HG03175 (cell line): ENCODE results near the gene ZFAND4.
A peak's percentile ranks its signal among the peaks of the same experiment; 100 is the strongest.
"Not testable (repeated sequence)": the region's sequence is repeated elsewhere in the genome, so short reads cannot be mapped to it uniquely, and the experiment has no call there.

Source experiments
- ATAC-seq: cut with Tn5 transposase; IDR thresholded peaks from one replicate; pipeline ENCODE4 v1.9.1; 2021; ENCODE audit warnings: mild to moderate bottlenecking, moderate library complexity; ENCODE audit not compliant: unreplicated experiment

Gene ZFAND4

GRCh38 chr10:45592432-45592831, 80.1 kb downstream of the ZFAND4 start:
- ATAC-seq: no peak

GRCh38 chr10:45591280-45591679, 81.3 kb downstream of the ZFAND4 start:
- no peak for ATAC-seq

DNA sequence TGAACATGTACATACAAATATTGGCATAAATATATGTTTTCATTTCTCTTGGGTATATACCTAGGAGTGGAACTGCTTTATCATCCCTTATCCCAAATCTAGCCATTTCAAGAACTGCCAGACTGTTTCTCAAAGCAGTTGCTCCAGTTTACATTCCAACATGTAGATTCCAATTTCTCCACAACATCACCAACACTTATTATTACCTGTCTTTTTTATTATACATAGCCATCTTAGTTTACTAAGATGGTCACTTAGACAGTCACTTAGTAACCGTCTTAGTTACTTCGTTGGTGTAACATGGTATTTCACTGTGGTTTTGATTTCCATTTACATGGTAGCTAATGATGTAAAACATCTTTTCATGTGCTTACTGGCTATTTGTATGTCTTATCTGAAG, 82.7 kb downstream of the ZFAND4 start:
- no peak for ATAC-seq

DNA sequence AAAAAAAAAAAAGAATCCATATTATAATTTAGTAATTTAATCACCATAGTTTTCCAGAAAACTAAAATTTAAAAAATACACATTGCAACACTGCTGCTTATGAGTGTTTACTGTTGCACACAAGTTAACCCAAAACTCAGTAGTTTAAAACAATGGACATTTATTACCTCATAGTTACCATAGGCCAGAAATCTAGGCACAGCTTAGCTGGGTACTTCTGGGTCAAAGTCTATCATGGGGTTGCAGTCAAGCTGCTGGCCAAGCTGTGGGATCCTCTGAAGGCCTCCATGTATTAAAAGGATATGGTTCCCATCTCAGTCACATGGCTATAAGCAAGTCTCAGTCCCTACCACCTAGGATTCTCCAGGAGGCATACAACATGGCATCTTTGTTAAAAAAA, 83.6 kb downstream of the ZFAND4 start:
- no peak for ATAC-seq

GRCh38 chr10:45586028-45586824, 86.3 kb downstream of the ZFAND4 start:
- ATAC-seq: no peak

DNA sequence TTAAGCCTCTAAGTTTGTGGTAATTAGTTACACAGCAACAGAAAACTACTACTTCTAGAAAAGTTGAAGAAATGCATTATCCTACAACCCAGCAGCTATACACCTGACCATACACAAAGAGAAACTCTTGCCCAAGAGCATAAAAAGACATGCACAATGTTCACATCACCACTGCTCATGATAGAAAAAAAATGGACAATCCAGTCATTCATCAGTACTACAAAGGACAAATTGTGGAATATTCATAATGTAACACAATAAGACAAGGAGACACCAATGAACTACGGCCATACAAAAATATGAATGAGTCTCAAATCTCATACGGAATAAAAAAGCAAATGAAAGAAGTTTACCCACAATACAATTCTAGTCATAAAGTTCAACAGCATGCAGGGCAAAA, 87.4 kb downstream of the ZFAND4 start:
- ATAC-seq: no peak

DNA sequence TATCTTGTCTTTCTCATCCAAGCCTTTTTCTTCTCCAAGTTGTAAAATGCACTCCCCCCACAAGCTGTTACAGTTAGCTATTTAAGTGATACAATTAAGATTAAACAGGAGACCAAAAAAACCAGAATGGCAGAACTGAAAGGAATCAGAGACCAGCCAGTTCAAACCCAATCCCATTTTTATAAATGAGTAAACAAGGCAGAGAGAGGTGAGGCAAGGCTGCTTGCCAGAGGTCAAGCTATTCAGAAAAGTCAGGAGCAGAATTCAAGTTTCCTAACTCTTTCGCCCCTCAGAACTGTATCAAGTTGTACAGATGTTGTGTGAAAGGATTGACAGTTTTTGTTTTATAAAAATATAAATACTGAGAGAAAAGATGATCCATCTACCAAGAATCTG, 90.2 kb downstream of the ZFAND4 start:
- ATAC-seq: no peak

DNA sequence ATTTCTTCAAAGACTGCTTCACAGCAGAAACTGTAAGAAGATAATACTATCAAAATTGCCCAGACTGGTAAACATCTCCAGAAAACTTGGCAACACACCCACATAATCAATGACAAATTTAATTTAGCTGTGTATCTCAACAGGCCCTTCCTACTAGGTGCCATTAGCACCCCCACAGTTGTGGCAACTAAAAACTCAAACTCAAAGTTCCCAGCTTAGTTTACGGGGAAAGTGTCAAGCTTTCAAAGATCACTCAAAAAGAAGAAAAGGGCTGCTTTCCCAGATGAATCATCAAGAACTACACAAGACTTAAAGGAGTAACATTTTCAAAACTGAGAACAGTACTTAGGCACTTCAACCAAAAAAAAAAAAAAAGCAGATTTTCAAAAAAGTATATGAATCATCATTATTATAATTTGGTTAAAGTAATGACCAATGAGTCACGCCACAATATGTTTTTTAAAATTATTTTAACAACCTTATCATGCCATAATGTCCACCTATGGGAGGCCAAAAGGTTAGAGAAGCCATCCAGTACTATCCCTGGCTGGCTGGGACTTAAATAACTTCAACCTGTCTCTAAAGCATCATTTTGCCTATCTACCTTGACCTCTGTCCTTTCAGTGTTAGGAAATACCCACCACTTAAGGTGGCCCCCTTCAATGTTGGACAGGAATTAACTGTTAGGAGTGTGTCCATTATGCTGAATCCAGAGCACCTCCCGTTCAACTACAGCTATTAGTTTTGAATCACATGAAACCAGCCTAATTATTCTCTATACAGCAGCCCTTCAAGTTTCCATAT, 90.8 kb downstream of the ZFAND4 start:
- no peak for ATAC-seq

DNA sequence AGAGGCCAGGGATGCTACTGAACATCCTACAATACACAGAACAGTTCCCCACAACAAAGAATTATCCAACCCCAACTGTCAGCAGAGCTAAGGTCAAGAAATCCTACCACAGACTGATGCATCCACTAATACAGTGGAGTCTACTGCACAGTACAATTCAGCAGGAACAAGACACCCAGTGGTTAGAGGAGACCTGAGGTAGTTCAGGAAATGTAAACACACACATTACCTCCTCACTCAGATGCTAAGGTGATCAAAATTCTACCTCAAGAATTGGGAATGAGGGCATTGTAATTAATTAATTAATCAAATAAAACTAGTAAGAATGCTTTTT, 91.4 kb downstream of the ZFAND4 start:
- ATAC-seq: peak; percentile 43

DNA sequence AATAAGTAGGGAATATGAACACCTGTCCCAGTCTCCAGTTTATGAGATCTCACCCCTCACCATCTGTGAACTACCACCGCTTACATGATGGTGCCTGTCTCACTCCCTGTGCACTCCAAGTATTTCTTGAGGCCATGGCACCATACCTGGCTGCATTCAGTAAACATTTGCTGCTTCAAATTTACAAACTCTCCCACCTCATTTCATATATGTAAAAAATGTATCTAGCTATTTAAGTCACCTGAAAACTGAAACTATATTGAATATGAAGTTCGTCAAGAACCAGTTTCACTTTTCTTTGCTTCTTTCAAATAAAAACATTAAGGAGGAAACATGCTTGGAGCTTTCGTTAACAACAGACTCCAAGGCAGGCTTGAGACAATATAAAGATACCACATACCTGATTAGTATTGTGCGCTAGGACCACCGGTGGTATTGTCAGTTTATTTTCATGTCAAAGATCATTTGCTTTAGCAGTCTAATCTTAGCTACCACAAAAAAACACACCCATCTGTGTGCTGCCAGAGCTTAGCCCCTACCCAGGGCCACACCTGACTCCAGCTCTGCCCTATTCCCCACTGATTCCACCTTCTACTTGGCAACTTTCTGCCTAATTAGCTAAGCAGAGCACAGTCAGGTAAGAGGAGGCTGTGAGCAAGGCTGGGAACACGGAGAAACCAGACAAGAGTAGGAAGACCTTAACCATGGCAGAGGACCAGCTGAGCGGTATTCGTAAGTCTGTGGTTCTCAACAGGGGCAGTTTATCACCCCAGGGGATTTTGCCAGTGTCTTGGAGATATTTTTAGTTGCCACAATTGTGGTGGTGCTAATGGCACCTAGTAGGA, 92.0 kb downstream of the ZFAND4 start:
- peak; percentile 70 for ATAC-seq

- no peak for ATAC-seq
Measured at GRCh38 chr10:45578384-45578971, 94.1 kb downstream of the ZFAND4 start.

- no peak for ATAC-seq
Measured at GRCh38 chr10:45575966-45576597, 96.5 kb downstream of the ZFAND4 start.

DNA sequence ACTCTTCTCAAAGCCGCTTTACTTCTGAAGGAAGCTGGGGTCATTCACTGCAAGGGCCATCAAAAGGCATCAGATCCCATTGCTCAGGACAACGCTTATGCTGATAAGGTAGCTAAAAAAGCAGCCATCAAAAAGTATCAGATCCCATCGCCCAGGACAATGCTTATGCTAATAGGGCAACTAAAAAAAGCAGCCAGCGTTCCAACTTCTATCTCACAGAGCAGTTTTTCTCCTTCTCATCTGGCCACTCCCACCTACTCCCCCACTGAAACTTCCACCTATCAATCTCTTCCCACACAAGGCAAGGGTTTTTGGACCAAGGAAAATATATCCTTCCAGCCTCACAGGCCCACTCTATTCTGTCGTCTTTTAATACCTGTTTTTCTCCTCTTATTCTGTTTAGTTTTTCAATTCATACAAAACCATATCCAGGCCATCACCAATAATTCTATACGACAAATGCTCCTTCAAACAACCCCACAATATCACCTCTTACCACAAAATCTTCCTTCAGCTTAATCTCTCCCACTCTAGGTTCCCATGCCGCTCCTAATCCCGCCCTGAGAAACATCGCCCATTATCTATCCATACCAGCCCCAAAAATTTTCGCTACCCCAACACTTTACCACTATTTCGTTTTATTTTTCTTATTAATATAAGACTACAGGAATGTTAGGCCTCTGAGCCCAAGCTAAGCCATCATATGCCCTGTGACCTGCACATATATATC, 97.4 kb downstream of the ZFAND4 start:
- not testable (repeated sequence) for ATAC-seq

GRCh38 chr10:45569471-45569870, 103.1 kb downstream of the ZFAND4 start:
- ATAC-seq: no peak

DNA sequence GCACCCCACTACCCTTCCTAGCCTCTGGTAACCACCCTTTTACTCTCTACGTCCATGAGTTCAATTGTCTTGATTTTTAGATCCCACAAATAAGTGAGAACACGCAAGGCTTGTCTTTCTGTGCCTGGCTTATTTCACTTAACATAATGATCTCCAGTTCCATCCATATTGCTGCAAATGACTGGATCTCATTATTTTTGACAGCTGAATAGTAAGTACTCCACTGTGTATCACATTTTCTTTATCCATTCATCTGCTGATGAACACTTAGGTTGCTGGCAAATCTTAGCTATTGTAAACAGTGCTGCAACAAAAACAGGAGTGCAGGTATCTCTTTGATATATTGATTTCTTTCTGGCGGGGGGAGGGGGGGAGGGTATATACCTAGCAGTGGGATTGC, 106.2 kb downstream of the ZFAND4 start:
- ATAC-seq: no peak
